ENCODE results near the gene FSD2.
"Not testable (repeated sequence)": the region's sequence is repeated elsewhere in the genome, so short reads cannot be mapped to it uniquely, and the experiment has no call there.

FSD2 gene

GRCh38 chr15:82830427-82831173 lies 24.7 kb upstream of the FSD2 start:
- DNase-seq: no peak

DNA sequence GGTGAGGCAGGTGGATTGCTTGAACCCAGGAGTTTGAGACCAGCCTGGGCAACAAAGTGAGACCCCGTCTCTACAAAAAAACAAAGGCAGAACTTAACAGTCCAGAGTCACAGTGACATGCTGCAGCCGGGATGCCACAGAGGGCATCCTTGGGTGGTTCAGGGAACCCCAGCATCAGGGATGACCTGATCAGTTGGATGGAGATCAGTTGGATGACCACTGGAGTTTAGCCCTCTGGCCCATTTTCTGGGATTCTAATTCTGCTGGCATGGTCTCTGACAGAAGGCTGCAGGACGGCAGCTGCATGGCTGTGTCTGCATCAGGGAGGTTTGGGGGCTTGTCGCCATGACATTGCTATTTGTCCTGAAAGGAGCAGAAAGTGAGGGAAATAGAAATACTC lies 23.4 kb upstream of the FSD2 start:
- no peak for DNase-seq

DNA sequence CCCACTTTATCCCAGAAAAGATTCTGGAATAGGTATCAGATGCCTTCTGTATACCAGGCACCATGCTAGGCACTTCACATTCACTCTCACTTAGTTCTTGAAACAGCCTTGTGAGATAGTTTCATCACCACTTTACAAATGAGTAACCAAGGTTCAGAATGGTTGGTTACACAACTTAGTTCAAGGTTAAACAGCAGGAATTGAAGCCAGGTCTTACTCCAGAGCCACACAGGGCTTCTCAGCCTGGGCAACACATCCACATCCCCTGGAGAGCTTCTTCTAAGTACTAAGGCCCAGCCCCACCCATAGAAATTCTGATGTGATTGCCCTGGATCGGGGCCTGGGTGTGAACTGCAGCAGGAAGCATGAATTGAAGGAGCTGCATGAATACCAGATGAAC lies 22.2 kb upstream of the FSD2 start:
- no peak for DNase-seq

DNA sequence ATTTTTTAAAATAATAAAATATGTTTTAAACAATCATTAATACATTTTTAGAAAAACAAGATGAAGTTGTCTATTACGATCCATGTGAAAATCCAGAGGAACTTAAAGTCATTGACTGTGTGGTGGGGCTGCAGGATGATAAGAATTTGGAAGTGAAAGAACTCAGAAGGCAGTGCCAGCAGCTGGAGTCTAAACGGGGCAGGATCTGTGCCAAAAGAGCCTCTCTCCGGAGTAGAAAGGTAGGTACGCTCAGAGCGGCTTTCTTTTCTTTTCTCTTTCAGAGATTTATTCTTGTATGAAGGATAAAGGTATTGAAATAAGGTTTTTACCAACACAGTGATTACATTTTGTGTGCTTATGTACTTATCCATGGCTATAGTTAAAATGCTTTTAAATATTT lies 17.2 kb upstream of the FSD2 start:
- no peak for DNase-seq

GRCh38 chr15:82821851-82822250 lies 16.0 kb upstream of the FSD2 start:
- DNase-seq: not testable (repeated sequence)

GRCh38 chr15:82821396-82821795 lies 15.5 kb upstream of the FSD2 start:
- not testable (repeated sequence) for DNase-seq

GRCh38 chr15:82820128-82820527 lies 14.3 kb upstream of the FSD2 start:
- no peak for DNase-seq

- no peak for DNase-seq
Observed at GRCh38 chr15:82812994-82813393, 7.1 kb upstream of the FSD2 start.

- no peak for DNase-seq
Observed at GRCh38 chr15:82810890-82811426, 5.1 kb upstream of the FSD2 start.

GRCh38 chr15:82810061-82810889 lies 4.4 kb upstream of the FSD2 start:
- peak; percentile 59 for DNase-seq

DNA sequence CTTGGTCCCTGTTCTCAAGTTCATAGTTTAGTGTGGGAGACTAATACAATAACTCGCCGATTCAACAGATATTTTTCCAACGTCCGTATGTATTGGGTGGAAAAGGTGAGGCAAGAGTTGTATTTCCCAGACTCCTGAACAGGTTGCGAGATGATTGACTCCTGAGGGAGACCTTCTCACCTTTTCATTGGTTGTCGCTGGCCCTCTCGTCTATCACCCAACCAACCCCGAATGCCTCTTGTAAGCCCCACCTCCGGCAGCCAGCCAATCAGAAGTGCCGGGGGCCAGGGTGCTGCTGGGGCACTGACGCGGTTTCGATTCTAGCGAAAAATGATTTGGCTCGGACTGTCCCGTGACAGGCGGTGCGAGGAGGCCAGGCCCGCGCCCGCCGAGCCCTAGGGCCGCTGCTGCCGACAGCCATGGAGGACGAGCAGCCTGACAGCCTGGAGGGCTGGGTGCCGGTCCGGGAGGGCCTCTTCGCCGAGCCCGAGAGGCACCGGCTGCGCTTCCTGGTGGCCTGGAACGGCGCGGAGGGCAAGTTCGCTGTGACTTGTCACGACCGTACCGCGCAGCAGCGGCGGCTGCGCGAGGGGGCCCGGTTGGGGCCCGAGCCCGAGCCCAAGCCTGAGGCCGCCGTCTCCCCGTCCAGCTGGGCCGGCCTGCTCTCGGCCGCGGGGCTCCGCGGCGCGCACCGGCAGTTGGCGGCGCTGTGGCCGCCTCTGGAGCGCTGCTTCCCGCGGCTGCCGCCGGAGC lies 3.6 kb upstream of the FSD2 start, which contains the start of gene WHAMM:
TSS of gene WHAMM (plus strand) at position 321 of the 753 bp plus-strand sequence. CDS start at position 420, 99 bp downstream.
- peak; percentile 92 for DNase-seq

- DNase-seq: no peak
Observed at GRCh38 chr15:82808634-82809041, 2.8 kb upstream of the FSD2 start.

GRCh38 chr15:82807920-82808633 lies 2.2 kb upstream of the FSD2 start:
- no peak for DNase-seq

GRCh38 chr15:82804575-82804949 lies 1.3 kb downstream of the FSD2 start:
- DNase-seq: no peak

- no peak for DNase-seq
Observed at GRCh38 chr15:82803793-82804574, 1.9 kb downstream of the FSD2 start.

DNA sequence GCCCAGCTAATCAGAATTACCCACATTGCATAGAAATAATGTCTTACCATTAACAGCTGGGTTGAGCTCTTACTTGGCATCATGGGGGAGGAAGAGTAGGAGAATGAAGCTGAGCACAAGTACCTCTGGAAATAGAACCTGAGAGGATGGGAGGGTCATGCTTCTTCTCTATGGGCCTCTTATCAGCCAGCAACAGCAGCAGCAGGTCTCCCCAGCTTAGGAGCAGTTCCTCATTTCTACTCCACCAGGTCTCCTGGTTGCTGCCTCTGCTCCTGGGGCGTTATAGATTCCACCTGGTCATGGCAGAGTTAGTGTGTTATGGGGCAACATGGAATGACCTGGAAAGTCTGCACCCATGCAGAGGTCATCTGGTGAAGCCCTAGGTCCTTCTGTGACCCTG lies 3.4 kb downstream of the FSD2 start:
- no peak for DNase-seq

DNA sequence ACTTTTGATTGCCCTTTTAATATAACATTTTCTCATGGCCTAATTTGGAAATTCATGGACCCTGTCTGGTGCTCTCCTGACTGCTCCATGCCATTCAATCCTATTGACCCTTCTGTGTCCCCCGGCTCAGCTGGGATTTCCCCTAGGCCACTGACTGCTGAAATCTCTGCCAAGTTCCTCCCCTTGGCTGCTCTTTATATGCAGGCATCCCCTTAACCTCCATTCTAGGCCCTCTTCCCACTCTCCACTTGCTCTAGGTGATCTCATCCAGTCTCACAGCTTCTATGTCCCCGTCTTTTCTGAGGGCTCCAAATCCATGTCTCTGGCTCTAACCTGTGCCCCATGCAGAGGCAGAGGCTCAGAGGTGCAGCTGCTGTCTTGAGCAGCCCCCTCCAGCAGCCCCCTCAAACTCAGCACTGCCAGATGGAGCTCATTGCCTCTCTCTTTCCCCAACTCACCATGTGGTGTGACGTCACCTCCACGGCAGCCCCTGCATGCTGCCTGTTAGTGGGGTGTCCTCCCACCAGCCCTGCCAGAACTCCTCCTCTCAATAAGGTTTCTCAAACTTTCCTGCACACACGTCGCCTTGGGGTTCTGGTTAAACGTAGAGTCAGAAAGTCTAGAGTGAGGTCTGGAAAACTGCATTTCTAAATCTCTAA lies 6.6 kb downstream of the FSD2 start:
- DNase-seq: no peak

DNA sequence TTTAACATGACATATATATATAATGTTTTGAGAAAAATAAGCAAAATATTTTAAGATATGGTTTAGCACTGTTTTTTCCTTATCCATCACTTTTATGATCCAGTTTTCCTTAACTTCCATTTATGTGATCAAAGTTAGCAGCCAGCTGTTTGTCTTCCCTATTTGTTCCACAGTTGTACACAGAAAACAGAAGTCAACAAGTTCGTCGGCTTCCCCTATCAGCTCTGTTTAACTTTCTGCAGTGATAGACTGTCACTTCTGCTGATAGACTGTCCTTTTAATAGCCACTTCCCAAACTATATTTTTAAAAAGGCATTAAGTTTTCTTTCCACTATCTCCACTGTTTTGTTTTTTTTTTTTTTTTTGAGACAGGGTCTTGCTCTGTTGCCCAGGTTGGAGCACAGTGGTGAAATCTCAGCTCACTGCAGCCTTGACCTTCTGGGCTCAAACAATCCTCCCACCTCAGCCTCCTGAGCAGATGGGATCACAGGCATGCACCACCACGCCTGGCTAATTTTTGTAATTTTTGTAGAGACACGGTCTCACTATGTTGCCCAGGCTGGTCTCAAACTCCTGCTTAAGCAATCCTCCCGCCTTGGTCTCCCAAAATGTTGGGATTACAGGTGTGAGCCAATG lies 7.2 kb downstream of the FSD2 start:
- no peak for DNase-seq

DNA sequence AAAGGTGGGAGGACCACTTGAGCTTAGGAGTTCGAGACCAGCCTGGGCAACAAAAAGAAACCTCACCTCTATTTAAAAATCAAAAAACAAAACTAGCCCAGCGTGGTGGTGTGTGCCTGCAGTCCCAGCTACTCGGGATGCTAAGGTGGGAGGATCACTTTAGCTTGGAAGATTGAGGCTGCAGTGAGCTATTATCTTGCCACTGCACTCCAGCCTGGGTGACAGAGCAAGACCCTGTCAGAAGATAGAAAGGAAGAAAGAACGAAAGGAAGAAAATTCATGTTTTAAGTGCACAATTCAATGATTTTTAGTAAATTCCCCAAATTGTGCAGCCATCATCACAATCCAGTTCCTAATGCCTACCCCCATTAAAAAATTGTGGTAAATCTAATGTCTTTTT lies 7.8 kb downstream of the FSD2 start:
- no peak for DNase-seq

- DNase-seq: no peak
Observed at GRCh38 chr15:82793737-82794136, 12.1 kb downstream of the FSD2 start.

DNA sequence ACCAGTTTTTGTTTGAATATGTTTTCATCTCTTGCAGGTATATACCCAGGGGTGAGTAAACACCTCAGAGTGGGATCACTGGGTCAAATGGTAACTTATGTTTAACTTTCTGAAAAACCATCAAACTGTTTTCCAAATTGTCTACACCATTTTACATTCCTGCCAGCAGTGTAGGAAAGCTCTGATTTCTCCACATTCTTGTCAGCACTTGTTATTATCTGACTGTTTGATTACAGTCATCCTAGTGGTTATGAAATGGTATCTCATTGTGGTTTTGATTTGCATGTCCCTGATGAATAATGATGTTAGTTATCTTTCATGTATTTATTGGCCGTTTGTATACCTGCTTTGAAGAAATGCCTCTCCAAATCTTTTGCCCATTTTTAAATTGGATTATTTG lies 13.8 kb downstream of the FSD2 start:
- DNase-seq: no peak

All from activated T-cell treated with anti-CD3 and anti-CD28 coated beads, Interleukin-2, amount 50 U/mL, for 1 hour (primary cell).